ENCODE results near the gene MSI2.

MSI2 gene

GRCh38 chr17:57677858-57678257 is 421.5 kb downstream of the MSI2 start:
- Histone ChIP-seq H3K4me2 (ENCODE audit: low read length) (no peak overlapping the region), H3K9ac (ENCODE audit: low read length) (no peak overlapping the region), H4K20me1 (ENCODE audit: insufficient read depth, low read length) (no peaks in the 10 kb centered on the region), H3K27me3 (ENCODE audit: insufficient read depth, low read length) (no peaks in the 10 kb centered on the region), H3K9me2 (ENCODE audit: low read depth, low read length) (no peaks in the 10 kb centered on the region), H3K4me1 (ENCODE audit: insufficient read depth, low read length, severe bottlenecking) (no peaks in the 10 kb centered on the region), H3K4me3 (ENCODE audit: low read depth, low read length, poor library complexity, severe bottlenecking) (no peak overlapping the region), H3K27ac (ENCODE audit: low read depth, low read length, poor library complexity, severe bottlenecking) (no peak overlapping the region), H3F3A (ENCODE audit: insufficient read depth, low read length) (no peaks in the 10 kb centered on the region), H3K9me3 (ENCODE audit: low read length) (no peaks in the 10 kb centered on the region), H2AFZ (ENCODE audit: low read length) (no peak overlapping the region), H3K79me2 (ENCODE audit: insufficient read depth, low read length) (no peaks in the 10 kb centered on the region), H3K36me3 (ENCODE audit: insufficient read depth, low read length) (peaks cover 64% of the 10 kb centered on the region)
- TF ChIP-seq CTCF (IDR thresholded peaks at IDR 0.05; ENCODE audit: low read length) (no peak), EZH2 (IDR thresholded peaks at IDR 0.05; ENCODE audit: borderline replicate concordance, low read length) (no peak)

GRCh38 chr17:57678393-57678792 is 422.1 kb downstream of the MSI2 start:
- Histone ChIP-seq H3K36me3 (ENCODE audit: insufficient read depth, low read length) (peaks cover 64% of the 10 kb centered on the region), H3F3A (ENCODE audit: insufficient read depth, low read length) (no peaks in the 10 kb centered on the region), H3K4me3 (ENCODE audit: low read depth, low read length, poor library complexity, severe bottlenecking) (no peak overlapping the region), H3K9me3 (ENCODE audit: low read length) (no peaks in the 10 kb centered on the region), H3K27me3 (ENCODE audit: insufficient read depth, low read length) (no peaks in the 10 kb centered on the region), H3K9me2 (ENCODE audit: low read depth, low read length) (no peaks in the 10 kb centered on the region), H2AFZ (ENCODE audit: low read length) (no peak overlapping the region), H3K27ac (ENCODE audit: low read depth, low read length, poor library complexity, severe bottlenecking) (no peak overlapping the region), H3K4me1 (ENCODE audit: insufficient read depth, low read length, severe bottlenecking) (no peaks in the 10 kb centered on the region), H3K4me2 (ENCODE audit: low read length) (no peak overlapping the region), H3K9ac (ENCODE audit: low read length) (no peak overlapping the region), H4K20me1 (ENCODE audit: insufficient read depth, low read length) (no peaks in the 10 kb centered on the region), H3K79me2 (ENCODE audit: insufficient read depth, low read length) (no peaks in the 10 kb centered on the region)
- TF ChIP-seq CTCF (IDR thresholded peaks at IDR 0.05; ENCODE audit: low read length) (no peak), EZH2 (IDR thresholded peaks at IDR 0.05; ENCODE audit: borderline replicate concordance, low read length) (no peak)

GRCh38 chr17:57679356-57679755 is 423.0 kb downstream of the MSI2 start:
- Histone ChIP-seq H3K9me2 (ENCODE audit: low read depth, low read length) (no peaks in the 10 kb centered on the region), H3K4me1 (ENCODE audit: insufficient read depth, low read length, severe bottlenecking) (no peaks in the 10 kb centered on the region), H3K9ac (ENCODE audit: low read length) (no peak overlapping the region), H3K9me3 (ENCODE audit: low read length) (no peaks in the 10 kb centered on the region), H3F3A (ENCODE audit: insufficient read depth, low read length) (no peaks in the 10 kb centered on the region), H4K20me1 (ENCODE audit: insufficient read depth, low read length) (no peaks in the 10 kb centered on the region), H3K27ac (ENCODE audit: low read depth, low read length, poor library complexity, severe bottlenecking) (no peak overlapping the region), H2AFZ (ENCODE audit: low read length) (no peak overlapping the region), H3K36me3 (ENCODE audit: insufficient read depth, low read length) (peaks cover 66% of the 10 kb centered on the region), H3K4me2 (ENCODE audit: low read length) (no peak overlapping the region), H3K4me3 (ENCODE audit: low read depth, low read length, poor library complexity, severe bottlenecking) (no peak overlapping the region), H3K79me2 (ENCODE audit: insufficient read depth, low read length) (no peaks in the 10 kb centered on the region), H3K27me3 (ENCODE audit: insufficient read depth, low read length) (no peaks in the 10 kb centered on the region)
- TF ChIP-seq EZH2 (IDR thresholded peaks at IDR 0.05; ENCODE audit: borderline replicate concordance, low read length) (no peak), CTCF (IDR thresholded peaks at IDR 0.05; ENCODE audit: low read length) (no peak)
